T-cell (primary cell): ENCODE results near the gene YWHAH. TPM values are rescaled to one million over a fixed set of nuclear protein-coding genes. Genes with fewer than 3 reads are reported as not detected.

ENCODE experiments used
- ATAC-seq, 4 experiments: fragments of 200-7000 bp in 3 of 4; fragments of 150-1000 bp in 1 of 4; cut with Tn5 transposase; replicated peaks in 1 of 4; 1 replicate in 3 of 4; 2 replicates in 1 of 4; pipeline ENCODE4 v1.10.0; 2021; ENCODE audit warnings: moderate library complexity in 3 of 4, mild to moderate bottlenecking in 2 of 4, moderate number of reproducible peaks in 1 of 4
- CTCF ChIA-PET, 2 donors: fragments of 300-600 bp; sonication (Branson Sonifier 250); formaldehyde crosslinking; loops; one replicate each; lab custom pipeline; 2022; ENCODE audit warnings: antibody characterized with exemption in 2 of 2; lab: Charles Lee
- POLR2A ChIA-PET, 2 donors: fragments of 300-600 bp; sonication (Branson Sonifier 250); formaldehyde crosslinking; loops; one replicate each; lab custom pipeline; 2022; ENCODE audit warnings: antibody characterized with exemption in 2 of 2; lab: Charles Lee
- DNase-seq, 35 experiments: peaks; one replicate each; pipeline versions ENCODE4 v3.0.0 to v3.0.0-alpha.2; 2013 to 2023
- H3K27ac ChIP-seq: one replicate; pipeline ENCODE4 v1.5.1; 2013; ENCODE audit warnings: low read length
- H3K27me3 ChIP-seq, 2 experiments: replicated peaks in 1 of 2; 1 replicate in 1 of 2; 2 replicates in 1 of 2; pipeline versions ENCODE4 v1.6.1 to v1.7.0; 2013; ENCODE audit warnings: low read length in 1 of 2, mixed read lengths in 1 of 2; ENCODE audit not compliant: control insufficient read depth in 2 of 2, insufficient read depth in 2 of 2; ENCODE audit errors: extremely low read depth in 1 of 2
- H3K36me3 ChIP-seq, 2 donors: 1 replicate in 1 of 2; 2 replicates in 1 of 2; pipeline versions ENCODE4 v1.6.1 to v1.7.0; 2013; ENCODE audit warnings: low read length in 1 of 2; ENCODE audit not compliant: control insufficient read depth in 2 of 2, insufficient read depth in 1 of 2; ENCODE audit errors: extremely low read depth in 1 of 2
- H3K4me1 ChIP-seq, 2 experiments: 1 replicate in 1 of 2; 2 replicates in 1 of 2; pipeline versions ENCODE4 v1.6.1 to v1.7.0; 2013; ENCODE audit warnings: low read length in 2 of 2, mixed read lengths in 1 of 2; ENCODE audit not compliant: insufficient read depth in 2 of 2, control insufficient read depth in 1 of 2; ENCODE audit errors: extremely low read depth in 1 of 2
- H3K4me3 ChIP-seq, 2 donors: 1 replicate in 1 of 2; 2 replicates in 1 of 2; pipeline versions ENCODE4 v1.5.1 to v1.7.0; 2013; ENCODE audit warnings: mild to moderate bottlenecking in 2 of 2, low read length in 1 of 2, moderate library complexity in 1 of 2; ENCODE audit not compliant: control insufficient read depth in 1 of 2; ENCODE audit errors: extremely low read depth in 1 of 2
- H3K9me3 ChIP-seq: 2 replicates; pipeline ENCODE4 v1.7.0; 2013
- H3K27ac Mint-ChIP-seq, 2 donors: one replicate each; pipeline ENCODE4 v1.8.0; 2020 to 2021; ENCODE audit warnings: mild to moderate bottlenecking in 2 of 2, mixed read lengths in 2 of 2
- H3K27me3 Mint-ChIP-seq, 2 donors: one replicate each; pipeline ENCODE4 v1.8.0; 2021 to 2022; ENCODE audit warnings: mixed read lengths in 2 of 2
- H3K36me3 Mint-ChIP-seq: one replicate; pipeline ENCODE4 v1.8.0; 2021; ENCODE audit warnings: mixed read lengths
- H3K4me1 Mint-ChIP-seq, 3 donors: one replicate each; pipeline ENCODE4 v1.8.0; 2020 to 2022; ENCODE audit warnings: mixed read lengths in 3 of 3, mild to moderate bottlenecking in 1 of 3
- H3K4me3 Mint-ChIP-seq, 3 donors: one replicate each; pipeline ENCODE4 v1.8.0; 2020 to 2022; ENCODE audit warnings: mild to moderate bottlenecking in 3 of 3, mixed read lengths in 3 of 3, moderate library complexity in 3 of 3
- H3K9me3 Mint-ChIP-seq, 3 donors: one replicate each; pipeline ENCODE4 v1.8.0; 2020 to 2022; ENCODE audit warnings: mixed read lengths in 3 of 3
- WGBS: methylation state at CpG from one replicate; pipeline ENCODE4 v1.1.5; 2013; ENCODE audit warnings: missing lambda C conversion rate; ENCODE audit not compliant: insufficient coverage; 5-methylcytosine and 5-hydroxymethylcytosine counted together
- total RNA-seq, 35 experiments: library from RNA in 6 of 35; stranded (reverse) in 6 of 35; fragments of 120-200 nt in 1 of 35; gene quantifications; one replicate each; pipeline versions ENCODE4 v1.2.1 to v1.2.4 and lab custom pipeline; 2013 to 2026

Gene YWHAH
- total RNA-seq, 5 donors from 2014 or later (not counting 1 experiment from before 2014, with no cell fraction given): 17.7 to 49.5 (median 42.1) TPM

DNA sequence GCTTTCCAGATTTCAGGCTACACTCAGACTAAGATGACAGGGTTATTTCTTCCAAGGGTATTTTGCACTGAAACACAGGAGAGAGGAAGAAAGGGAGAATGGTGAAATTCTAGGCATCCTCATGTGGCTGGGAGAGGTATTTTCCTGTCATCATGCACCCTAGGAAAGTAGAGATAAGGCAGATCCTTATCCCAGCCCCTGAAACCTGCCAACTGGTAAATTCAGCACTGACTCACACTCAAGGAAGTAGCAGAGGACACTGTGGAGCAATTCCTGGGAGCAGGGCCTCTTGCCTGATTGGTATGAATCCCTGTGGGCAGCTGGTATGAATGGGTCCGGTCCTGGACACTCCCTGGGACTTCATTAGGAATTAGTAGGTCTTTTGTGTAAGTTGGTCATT lies 61.1 kb downstream of the YWHAH start:
- peaks cover 8 to 12% of the 10 kb centered on the region in 2 donors for H3K27me3 Mint-ChIP-seq
- Histone ChIP-seq H3K4me3 (no peak overlapping the region), H3K36me3 (no peaks in the 10 kb centered on the region), H3K27me3 (peaks cover 0 to 6% of the 10 kb centered on the region in 2 experiments), H3K9me3 (no peaks in the 10 kb centered on the region), H3K4me1 (no peaks in the 10 kb centered on the region), H3K27ac (no peak overlapping the region)
- peaks cover 0 to 6% (median 0%) of the 10 kb centered on the region in 3 donors for H3K9me3 Mint-ChIP-seq
- ATAC-seq (no peak), DNase-seq (no peak)
- ChIA-PET CTCF (no interaction called here), POLR2A (no interaction called here)
- H3K4me3 Mint-ChIP-seq: no peak overlapping the region
- no peak overlapping the region for H3K27ac Mint-ChIP-seq
- peaks cover under 1 to 2% (median under 1%) of the 10 kb centered on the region in 3 donors for H3K4me1 Mint-ChIP-seq
- WGBS: no CpG with 5 or more reads among the region's 1 CpG
- no peaks in the 10 kb centered on the region for H3K36me3 Mint-ChIP-seq

Other genes with a start within 250 kb of the YWHAH start
- gene PRR14L, start 194.4 kb upstream of the YWHAH start, total RNA-seq: 10 to 100 TPM; 48.0 to 63.0 (median 55.6) TPM
- gene DEPDC5, start 190.5 kb upstream of the YWHAH start, total RNA-seq: 10 to 100 TPM; 40.3 to 52.7 (median 49.0) TPM
- not detected for gene SLC5A1, start 98.7 kb downstream of the YWHAH start, total RNA-seq
- gene C22orf42, start 214.8 kb downstream of the YWHAH start, total RNA-seq: not detected